Cardiac fibroblast (primary cell): ENCODE measurements around the gene FAM13A.
A peak's percentile ranks its signal among the peaks of the same experiment; 100 is the strongest.

Experiments used
- DNase-seq, 2 donors: peaks; one replicate each; pipeline versions ENCODE4 v3.0.0 to v3.0.0-alpha.2; 2010; ENCODE audit warnings: low read depth in 2 of 2
- H3K4me3 ChIP-seq, 2 donors: replicated peaks in 1 of 2; 1 replicate in 1 of 2; 2 replicates in 1 of 2; pipeline ENCODE4 v1.5.1; 2011; ENCODE audit warnings: low read depth in 2 of 2, low read length in 2 of 2, mild to moderate bottlenecking in 2 of 2, moderate library complexity in 1 of 2
- TF ChIP-seq, protein P1 (sequence below): IDR thresholded peaks from one replicate; pipeline ENCODE4 v1.5.1; 2011; ENCODE audit warnings: low read depth, mild to moderate bottlenecking, low read length, inconsistent platforms

Gene FAM13A

DNA sequence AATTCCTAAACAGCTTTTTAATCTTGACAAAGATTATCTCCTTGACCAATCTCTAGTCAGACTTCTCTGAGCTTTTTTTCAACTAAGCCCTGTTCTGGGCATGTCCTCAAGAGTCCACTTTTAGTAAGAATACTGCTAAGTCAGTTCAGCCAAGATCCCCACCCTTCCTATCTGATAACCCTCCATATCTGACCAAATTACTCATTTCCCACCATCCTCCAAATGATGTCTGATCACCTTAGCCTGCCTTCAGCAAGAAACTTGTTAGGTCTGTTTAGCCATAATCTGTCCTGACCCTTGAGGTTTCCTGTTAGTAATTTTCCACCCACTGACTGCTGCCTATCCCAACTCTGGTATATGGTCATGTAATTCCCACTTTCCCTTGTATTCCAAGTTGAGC is 65.2 kb downstream of the FAM13A start:
- TF ChIP-seq, protein P1, sequence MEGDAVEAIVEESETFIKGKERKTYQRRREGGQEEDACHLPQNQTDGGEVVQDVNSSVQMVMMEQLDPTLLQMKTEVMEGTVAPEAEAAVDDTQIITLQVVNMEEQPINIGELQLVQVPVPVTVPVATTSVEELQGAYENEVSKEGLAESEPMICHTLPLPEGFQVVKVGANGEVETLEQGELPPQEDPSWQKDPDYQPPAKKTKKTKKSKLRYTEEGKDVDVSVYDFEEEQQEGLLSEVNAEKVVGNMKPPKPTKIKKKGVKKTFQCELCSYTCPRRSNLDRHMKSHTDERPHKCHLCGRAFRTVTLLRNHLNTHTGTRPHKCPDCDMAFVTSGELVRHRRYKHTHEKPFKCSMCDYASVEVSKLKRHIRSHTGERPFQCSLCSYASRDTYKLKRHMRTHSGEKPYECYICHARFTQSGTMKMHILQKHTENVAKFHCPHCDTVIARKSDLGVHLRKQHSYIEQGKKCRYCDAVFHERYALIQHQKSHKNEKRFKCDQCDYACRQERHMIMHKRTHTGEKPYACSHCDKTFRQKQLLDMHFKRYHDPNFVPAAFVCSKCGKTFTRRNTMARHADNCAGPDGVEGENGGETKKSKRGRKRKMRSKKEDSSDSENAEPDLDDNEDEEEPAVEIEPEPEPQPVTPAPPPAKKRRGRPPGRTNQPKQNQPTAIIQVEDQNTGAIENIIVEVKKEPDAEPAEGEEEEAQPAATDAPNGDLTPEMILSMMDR = no peak
- no peak overlapping the region for H3K4me3 ChIP-seq

DNA sequence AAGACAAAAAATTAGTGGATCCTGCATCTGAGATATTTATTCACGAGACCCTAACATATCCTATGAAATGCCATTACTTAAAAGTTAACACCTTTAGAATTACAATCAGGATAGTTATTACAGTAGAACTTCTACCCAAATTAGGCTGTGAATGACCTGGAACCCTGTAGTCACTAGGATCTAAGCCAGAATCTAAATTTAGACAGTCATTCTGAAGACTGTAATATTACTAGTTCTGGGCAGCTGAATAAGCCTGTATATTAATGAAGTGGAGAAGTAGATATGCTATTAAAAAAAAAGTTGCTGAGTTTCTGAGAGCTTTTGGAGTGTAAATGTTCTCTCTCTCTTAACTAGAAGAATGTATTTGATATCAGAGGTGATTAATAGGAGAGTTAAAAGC is 67.0 kb downstream of the FAM13A start:
- TF ChIP-seq, protein P1 = no peak
- DNase-seq = peak in 1 of 2 donors; percentile 27
- no peak overlapping the region for H3K4me3 ChIP-seq

More for the DNA sequence above, 65.2 kb downstream of the FAM13A start:
- no peak for DNase-seq

DNA sequence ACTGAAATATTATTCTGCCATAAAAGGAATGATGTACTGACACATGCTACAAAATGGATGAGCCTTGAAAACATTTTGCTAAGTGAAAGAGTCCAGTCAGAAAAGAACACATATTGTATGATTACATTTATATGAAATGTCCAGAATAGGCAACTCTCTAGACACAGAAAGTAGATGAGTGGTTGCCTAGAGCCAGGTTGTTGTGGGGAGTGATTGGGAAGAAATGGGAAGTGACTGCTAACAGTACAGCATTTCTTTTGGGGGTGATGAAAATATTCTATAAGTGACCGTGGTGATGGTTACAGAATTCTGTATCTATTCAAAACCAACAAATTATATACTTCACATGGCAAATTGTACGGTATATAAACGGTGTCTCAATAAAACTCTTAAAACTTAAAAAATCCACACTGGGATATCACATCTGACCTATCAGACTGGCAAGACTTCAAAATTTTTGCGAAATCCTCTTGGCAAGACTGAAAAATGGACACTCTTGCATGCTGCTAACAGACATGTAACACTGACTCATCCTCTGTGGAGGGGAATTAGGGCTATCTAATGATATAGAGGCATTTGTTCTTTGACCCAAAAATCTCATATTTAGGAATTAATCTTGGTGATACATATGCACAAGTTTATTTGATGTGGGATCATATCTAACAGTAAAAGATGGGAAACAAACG is 71.8 kb downstream of the FAM13A start:
- H3K4me3 ChIP-seq = no peak overlapping the region
- TF ChIP-seq, protein P1 = no peak
- peak; percentile 84 for DNase-seq

DNA sequence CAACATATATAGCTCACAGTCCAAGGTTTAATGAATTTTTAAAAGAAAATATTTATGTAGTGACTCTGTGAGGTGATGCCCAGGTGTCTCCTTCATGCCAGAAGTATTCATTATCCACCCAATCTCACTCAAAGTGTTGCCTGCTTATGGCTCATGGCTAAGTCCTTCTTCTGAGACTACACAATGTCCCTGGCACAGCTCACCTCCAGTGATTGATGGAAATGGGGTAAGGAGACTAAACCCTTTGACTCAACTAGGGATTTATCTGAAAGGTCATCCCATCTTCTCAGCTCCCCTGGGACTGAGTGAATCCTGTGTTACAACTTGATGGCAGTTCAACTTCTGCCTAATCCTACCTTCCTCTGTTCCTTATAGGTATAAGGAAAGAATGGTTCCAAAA is 74.2 kb downstream of the FAM13A start:
- DNase-seq = no peak
- TF ChIP-seq, protein P1 = no peak
- no peak overlapping the region for H3K4me3 ChIP-seq

DNA sequence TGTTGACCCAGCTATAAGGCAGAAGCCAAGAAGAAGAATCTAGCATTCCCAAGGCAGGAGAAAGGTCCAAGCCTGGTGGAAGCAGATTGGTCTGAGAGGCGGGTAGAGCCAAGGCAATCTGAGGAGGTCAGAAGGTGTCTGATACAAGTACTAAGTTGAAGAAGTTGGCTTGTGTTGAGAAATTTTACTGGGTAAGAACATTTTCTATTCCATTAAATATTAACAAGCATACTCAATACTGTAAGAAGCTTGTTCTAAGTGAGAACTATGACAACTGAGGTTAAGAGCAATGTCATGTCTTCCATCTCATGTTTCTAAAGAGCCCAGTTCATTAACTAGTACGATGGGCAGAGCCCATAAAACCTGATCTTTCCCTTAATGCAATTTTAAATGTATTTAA is 75.0 kb downstream of the FAM13A start:
- DNase-seq = no peak
- TF ChIP-seq, protein P1 = no peak
- H3K4me3 ChIP-seq = no peak overlapping the region

DNA sequence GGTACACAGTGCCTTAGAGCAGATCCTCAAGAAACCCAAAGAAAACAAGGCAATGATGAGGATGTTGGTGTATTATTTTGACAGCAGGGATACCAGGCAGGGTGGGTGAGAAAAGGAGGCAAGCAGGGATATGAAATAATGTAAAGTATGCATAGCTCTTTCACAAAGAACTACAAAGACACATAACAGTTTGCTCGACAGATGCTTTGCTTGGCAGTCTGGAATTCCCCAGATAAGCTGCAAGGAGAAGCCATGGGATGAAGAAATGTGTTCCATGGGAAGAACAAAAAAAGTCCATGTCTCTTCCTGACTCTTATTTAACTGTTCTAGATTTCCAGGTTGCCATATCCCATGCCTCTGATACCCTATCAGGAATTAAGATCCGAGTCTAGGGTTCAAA is 75.4 kb downstream of the FAM13A start:
- peak in 1 of 2 donors; percentile 47 for DNase-seq
- TF ChIP-seq, protein P1 = no peak
- no peak overlapping the region for H3K4me3 ChIP-seq

DNA sequence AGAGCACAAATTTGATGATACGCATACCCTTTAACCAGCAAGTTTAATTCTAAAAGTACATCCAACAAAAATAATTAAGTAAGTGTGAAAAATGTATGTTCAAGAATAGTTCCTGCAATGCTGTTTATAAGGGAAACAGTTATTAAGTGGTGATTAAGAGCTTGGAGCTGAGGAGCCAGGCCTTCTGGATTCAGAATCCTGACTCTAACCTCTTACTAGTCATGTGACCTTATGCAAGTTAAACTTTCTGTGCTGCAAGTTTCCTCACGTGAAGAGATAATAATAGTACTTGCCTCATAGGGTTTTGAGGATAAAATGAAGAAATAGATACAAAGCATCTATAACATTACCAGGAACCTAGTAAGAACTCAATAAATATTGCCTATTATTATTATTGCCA is 77.7 kb downstream of the FAM13A start:
- no peak overlapping the region for H3K4me3 ChIP-seq
- TF ChIP-seq, protein P1 = no peak
- DNase-seq = no peak
